ENCODE results near the gene NUDT5.

- TF ChIP-seq CTCF (IDR thresholded peaks at IDR 0.05) = no peak
- no peak for TF ChIP-seq EP300 (IDR thresholded peaks at IDR 0.05)
- no peak for TF ChIP-seq POLR2A (IDR thresholded peaks at IDR 0.05; ENCODE audit: low read depth)
- no peak for TF ChIP-seq POLR2AphosphoS5 (IDR thresholded peaks at IDR 0.05)
These were observed 25.9 kb upstream of the NUDT5 start for GRCh38 chr10:12221323-12222298.
